Measurements from ENCODE around the gene TMEM176A.

Gene TMEM176A

GRCh38 chr7:150756166-150756565 lies 44.4 kb upstream of the TMEM176A start:
- no peak for ATAC-seq (ENCODE audit: insufficient read depth, low read depth)
- peak overlapping the region; percentile 46 for H3K9ac ChIP-seq (ENCODE audit: low read depth, low read length)

GRCh38 chr7:150756858-150757257 lies 43.7 kb upstream of the TMEM176A start:
- Histone ChIP-seq H3K27me3 (ENCODE audit: insufficient read depth, low read length, poor library complexity) (no peaks in the 10 kb centered on the region), H4K20me1 (ENCODE audit: insufficient read depth, low read length) (no peaks in the 10 kb centered on the region), H3K9ac (ENCODE audit: low read depth, low read length) (no peak overlapping the region; the same call in 1 of the 2 replicates), H3K4me1 (ENCODE audit: insufficient read depth, low read length) (peaks cover 46% of the 10 kb centered on the region), H3K36me3 (ENCODE audit: insufficient read depth, low read length) (no peaks in the 10 kb centered on the region), H3K27ac (ENCODE audit: low read length) (peak overlapping the region; percentile 85), H3K79me2 (ENCODE audit: insufficient read depth, low read length) (no peaks in the 10 kb centered on the region), H2AFZ (ENCODE audit: low read depth, low read length) (no peak overlapping the region), H3K4me2 (ENCODE audit: insufficient read depth, low read length) (peak overlapping the region; percentile 63; the same call in 1 of the 2 replicates), H3K4me3 (ENCODE audit: low read depth in 1 of 2, low read length in 2 of 2) (no peak overlapping the region), H3K9me3 (ENCODE audit: insufficient read depth, low read length, severe bottlenecking) (no peaks in the 10 kb centered on the region)
- DNase-seq: peak; percentile 58
- no peak for TF ChIP-seq EZH2 (IDR thresholded peaks at IDR 0.05; ENCODE audit: borderline replicate concordance, low read depth, low read length, severe bottlenecking)
- TF ChIP-seq CTCF (IDR thresholded peaks at IDR 0.05; ENCODE audit: borderline replicate concordance, extremely low read depth, low read length, poor library complexity, severe bottlenecking): peak; percentile 84
- peak; percentile 25; the same call in 2 of the 3 replicates for ATAC-seq (ENCODE audit: insufficient read depth, low read depth)

More at GRCh38 chr7:150756166-150756565, 44.4 kb upstream of the TMEM176A start:
- Histone ChIP-seq H3K27ac (ENCODE audit: low read length) (peak overlapping the region; percentile 85), H3K27me3 (ENCODE audit: insufficient read depth, low read length, poor library complexity) (no peaks in the 10 kb centered on the region), H2AFZ (ENCODE audit: low read depth, low read length) (no peak overlapping the region), H4K20me1 (ENCODE audit: insufficient read depth, low read length) (no peaks in the 10 kb centered on the region), H3K79me2 (ENCODE audit: insufficient read depth, low read length) (no peaks in the 10 kb centered on the region), H3K4me3 (ENCODE audit: low read depth in 1 of 2, low read length in 2 of 2) (peak overlapping the region in 1 of 2 experiments; percentile 28; a peak in 1 of 4 replicates), H3K36me3 (ENCODE audit: insufficient read depth, low read length) (no peaks in the 10 kb centered on the region), H3K9me3 (ENCODE audit: insufficient read depth, low read length, severe bottlenecking) (no peaks in the 10 kb centered on the region), H3K4me2 (ENCODE audit: insufficient read depth, low read length) (peak overlapping the region; percentile 63), H3K4me1 (ENCODE audit: insufficient read depth, low read length) (peaks cover 46% of the 10 kb centered on the region)
- peak; percentile 41 for DNase-seq
- TF ChIP-seq CTCF (IDR thresholded peaks at IDR 0.05; ENCODE audit: borderline replicate concordance, extremely low read depth, low read length, poor library complexity, severe bottlenecking): no peak
- no peak for TF ChIP-seq EZH2 (IDR thresholded peaks at IDR 0.05; ENCODE audit: borderline replicate concordance, low read depth, low read length, severe bottlenecking)

GRCh38 chr7:150759479-150759878 lies 41.1 kb upstream of the TMEM176A start:
- Histone ChIP-seq H3K27me3 (ENCODE audit: insufficient read depth, low read length, poor library complexity) (no peaks in the 10 kb centered on the region), H4K20me1 (ENCODE audit: insufficient read depth, low read length) (no peaks in the 10 kb centered on the region), H3K9me3 (ENCODE audit: insufficient read depth, low read length, severe bottlenecking) (no peaks in the 10 kb centered on the region), H3K27ac (ENCODE audit: low read length) (no peak overlapping the region), H3K36me3 (ENCODE audit: insufficient read depth, low read length) (no peaks in the 10 kb centered on the region), H3K79me2 (ENCODE audit: insufficient read depth, low read length) (no peaks in the 10 kb centered on the region), H2AFZ (ENCODE audit: low read depth, low read length) (no peak overlapping the region), H3K4me1 (ENCODE audit: insufficient read depth, low read length) (peaks cover 29% of the 10 kb centered on the region), H3K4me3 (ENCODE audit: low read depth in 1 of 2, low read length in 2 of 2) (no peak overlapping the region), H3K9ac (ENCODE audit: low read depth, low read length) (no peak overlapping the region), H3K4me2 (ENCODE audit: insufficient read depth, low read length) (no peak overlapping the region)
- ATAC-seq (ENCODE audit: insufficient read depth, low read depth) (no peak), DNase-seq (no peak)
- TF ChIP-seq CTCF (IDR thresholded peaks at IDR 0.05; ENCODE audit: borderline replicate concordance, extremely low read depth, low read length, poor library complexity, severe bottlenecking) (no peak), EZH2 (IDR thresholded peaks at IDR 0.05; ENCODE audit: borderline replicate concordance, low read depth, low read length, severe bottlenecking) (no peak)

GRCh38 chr7:150766334-150766709 lies 34.2 kb upstream of the TMEM176A start:
- no peak overlapping the region for H2AFZ ChIP-seq (ENCODE audit: low read depth, low read length)
- no peaks in the 10 kb centered on the region for H4K20me1 ChIP-seq (ENCODE audit: insufficient read depth, low read length)
- no peaks in the 10 kb centered on the region for H3K36me3 ChIP-seq (ENCODE audit: insufficient read depth, low read length)
- H3K4me2 ChIP-seq (ENCODE audit: insufficient read depth, low read length): no peak overlapping the region
- H3K4me1 ChIP-seq (ENCODE audit: insufficient read depth, low read length): no peaks in the 10 kb centered on the region
- H3K27me3 ChIP-seq (ENCODE audit: insufficient read depth, low read length, poor library complexity): no peaks in the 10 kb centered on the region
- no peaks in the 10 kb centered on the region for H3K9me3 ChIP-seq (ENCODE audit: insufficient read depth, low read length, severe bottlenecking)
- DNase-seq (no peak), ATAC-seq (ENCODE audit: insufficient read depth, low read depth) (no peak)
- no peak overlapping the region for H3K4me3 ChIP-seq (ENCODE audit: low read depth in 1 of 2, low read length in 2 of 2)
- no peak overlapping the region for H3K27ac ChIP-seq (ENCODE audit: low read length)
- TF ChIP-seq EZH2 (IDR thresholded peaks at IDR 0.05; ENCODE audit: borderline replicate concordance, low read depth, low read length, severe bottlenecking): no peak
- no peak for TF ChIP-seq CTCF (IDR thresholded peaks at IDR 0.05; ENCODE audit: borderline replicate concordance, extremely low read depth, low read length, poor library complexity, severe bottlenecking)
- H3K9ac ChIP-seq (ENCODE audit: low read depth, low read length): no peak overlapping the region
- H3K79me2 ChIP-seq (ENCODE audit: insufficient read depth, low read length): no peaks in the 10 kb centered on the region

Data from DND-41 (cell line).